AG09309 (cell line): Measurements from ENCODE around the gene EP400.

ENCODE experiments used
- DNase-seq: peaks from one replicate; pipeline ENCODE4 v3.0.0-alpha.2; 2010; ENCODE audit warnings: low read depth
- H3K4me3 ChIP-seq: 2 replicates; pipeline ENCODE4 v1.5.1; 2011; ENCODE audit warnings: mild to moderate bottlenecking, low read depth, low read length, moderate library complexity; ENCODE audit not compliant: control insufficient read depth
- TF ChIP-seq, protein P1 (sequence below): IDR thresholded peaks from 2 replicates; pipeline ENCODE4 v1.5.1; 2011; ENCODE audit warnings: mild to moderate bottlenecking, low read depth, low read length, inconsistent platforms; ENCODE audit not compliant: insufficient read depth, control insufficient read depth; ENCODE audit errors: missing control alignments

The EP400 gene

DNA sequence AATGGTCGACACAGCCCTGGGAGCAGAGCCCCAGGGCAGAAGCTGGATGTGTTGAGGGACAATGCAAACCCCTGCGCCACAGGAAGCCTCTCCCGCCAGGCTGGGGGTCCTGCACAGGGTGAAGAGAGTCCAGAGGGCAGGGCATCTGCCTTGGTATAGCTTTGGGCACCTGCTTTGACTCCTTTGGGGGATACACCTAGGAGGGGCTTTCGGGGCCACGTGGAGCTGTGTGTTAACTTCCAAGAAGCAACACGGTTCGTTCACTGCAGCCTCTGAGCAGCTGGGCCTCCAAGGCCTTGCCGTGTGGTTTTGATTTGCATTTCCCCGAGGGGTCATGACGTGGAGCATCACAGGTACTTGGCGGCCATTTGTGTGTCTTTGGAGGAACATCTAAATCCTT, 26.5 kb upstream of the EP400 start:
- no peak for DNase-seq
- TF ChIP-seq, protein P1, sequence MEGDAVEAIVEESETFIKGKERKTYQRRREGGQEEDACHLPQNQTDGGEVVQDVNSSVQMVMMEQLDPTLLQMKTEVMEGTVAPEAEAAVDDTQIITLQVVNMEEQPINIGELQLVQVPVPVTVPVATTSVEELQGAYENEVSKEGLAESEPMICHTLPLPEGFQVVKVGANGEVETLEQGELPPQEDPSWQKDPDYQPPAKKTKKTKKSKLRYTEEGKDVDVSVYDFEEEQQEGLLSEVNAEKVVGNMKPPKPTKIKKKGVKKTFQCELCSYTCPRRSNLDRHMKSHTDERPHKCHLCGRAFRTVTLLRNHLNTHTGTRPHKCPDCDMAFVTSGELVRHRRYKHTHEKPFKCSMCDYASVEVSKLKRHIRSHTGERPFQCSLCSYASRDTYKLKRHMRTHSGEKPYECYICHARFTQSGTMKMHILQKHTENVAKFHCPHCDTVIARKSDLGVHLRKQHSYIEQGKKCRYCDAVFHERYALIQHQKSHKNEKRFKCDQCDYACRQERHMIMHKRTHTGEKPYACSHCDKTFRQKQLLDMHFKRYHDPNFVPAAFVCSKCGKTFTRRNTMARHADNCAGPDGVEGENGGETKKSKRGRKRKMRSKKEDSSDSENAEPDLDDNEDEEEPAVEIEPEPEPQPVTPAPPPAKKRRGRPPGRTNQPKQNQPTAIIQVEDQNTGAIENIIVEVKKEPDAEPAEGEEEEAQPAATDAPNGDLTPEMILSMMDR, result no peak
- H3K4me3 ChIP-seq, result no peak overlapping the region

DNA sequence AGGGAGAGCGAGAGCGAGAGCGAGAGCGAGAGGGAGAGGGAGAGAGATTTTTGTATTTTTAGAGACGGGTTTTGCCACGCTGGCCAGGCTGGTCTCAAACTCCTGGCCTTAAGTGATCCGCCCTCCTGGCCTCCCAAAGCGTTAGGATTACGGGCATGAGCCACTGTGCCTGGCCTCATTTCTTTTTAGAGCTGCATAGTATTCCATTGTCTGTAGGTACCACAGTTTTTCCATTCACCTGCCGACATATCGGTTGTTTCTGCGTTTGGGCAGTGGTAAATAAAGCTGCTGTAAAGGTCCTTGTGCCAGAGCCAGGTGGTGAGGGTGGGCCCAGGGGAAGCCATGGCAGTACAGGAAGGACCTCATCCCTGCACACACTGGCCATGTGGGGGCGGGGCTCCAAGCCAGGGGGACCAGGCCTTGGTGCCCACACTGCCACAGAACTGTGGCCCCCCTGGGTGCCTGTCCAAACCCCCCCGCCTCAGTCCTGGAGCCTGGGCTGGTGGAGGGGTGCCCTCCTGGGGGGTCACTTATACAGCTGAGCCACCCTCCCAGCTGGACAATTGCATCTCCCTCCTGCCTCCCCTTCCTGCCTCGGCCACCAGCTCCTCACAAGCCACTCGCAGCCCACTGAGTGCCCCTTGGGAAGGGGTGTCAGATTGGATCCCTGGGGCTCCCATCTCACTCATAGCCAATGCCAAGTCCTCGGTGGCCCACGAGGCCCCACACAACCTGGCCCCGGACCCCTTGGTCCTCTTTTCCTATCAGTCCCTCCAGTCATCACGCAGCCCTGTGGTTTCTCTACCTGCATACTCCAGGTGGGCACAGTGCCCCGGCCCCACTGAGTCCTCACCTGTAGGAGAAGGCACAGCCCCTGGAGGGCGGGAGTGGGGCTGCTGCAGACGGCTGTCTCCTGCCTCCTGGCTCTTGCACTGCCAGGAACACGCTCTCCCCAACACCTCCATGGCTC, 22.3 kb upstream of the EP400 start:
- H3K4me3 ChIP-seq, result no peak overlapping the region
- no peak for DNase-seq
- TF ChIP-seq, protein P1, result no peak

DNA sequence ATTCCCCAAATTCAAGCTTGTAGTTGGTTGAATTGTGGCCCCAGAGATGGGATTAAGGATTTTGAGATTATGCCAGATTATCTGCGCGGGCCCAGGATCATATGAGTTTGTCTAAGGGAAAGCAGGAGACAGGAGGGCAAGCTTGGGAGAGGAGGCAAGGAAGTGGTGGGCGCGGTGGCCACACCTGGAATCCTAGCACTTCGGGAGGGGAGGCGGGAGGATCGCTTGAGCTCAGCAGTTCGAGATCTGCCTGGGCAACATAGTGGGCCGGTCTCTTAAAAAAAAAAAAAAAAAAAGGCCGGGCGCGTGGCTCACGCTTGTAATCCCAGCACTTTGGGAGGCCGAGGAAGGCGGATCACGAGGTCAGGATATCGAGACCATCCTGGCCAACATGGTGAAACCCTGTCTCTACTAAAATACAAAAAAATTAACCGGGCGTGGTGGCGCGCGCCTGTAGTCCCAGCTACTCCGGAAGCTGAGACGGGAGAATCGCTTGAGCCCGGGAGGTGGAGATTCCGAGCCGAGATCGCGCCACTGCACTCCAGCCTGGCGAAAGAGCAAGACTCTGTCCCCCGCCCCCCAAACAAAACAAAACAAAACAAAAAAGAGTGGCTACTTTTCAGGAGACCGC, 21.5 kb upstream of the EP400 start:
- DNase-seq, result no peak
- TF ChIP-seq, protein P1, result no peak
- peak overlapping the region; percentile 65 for H3K4me3 ChIP-seq

DNA sequence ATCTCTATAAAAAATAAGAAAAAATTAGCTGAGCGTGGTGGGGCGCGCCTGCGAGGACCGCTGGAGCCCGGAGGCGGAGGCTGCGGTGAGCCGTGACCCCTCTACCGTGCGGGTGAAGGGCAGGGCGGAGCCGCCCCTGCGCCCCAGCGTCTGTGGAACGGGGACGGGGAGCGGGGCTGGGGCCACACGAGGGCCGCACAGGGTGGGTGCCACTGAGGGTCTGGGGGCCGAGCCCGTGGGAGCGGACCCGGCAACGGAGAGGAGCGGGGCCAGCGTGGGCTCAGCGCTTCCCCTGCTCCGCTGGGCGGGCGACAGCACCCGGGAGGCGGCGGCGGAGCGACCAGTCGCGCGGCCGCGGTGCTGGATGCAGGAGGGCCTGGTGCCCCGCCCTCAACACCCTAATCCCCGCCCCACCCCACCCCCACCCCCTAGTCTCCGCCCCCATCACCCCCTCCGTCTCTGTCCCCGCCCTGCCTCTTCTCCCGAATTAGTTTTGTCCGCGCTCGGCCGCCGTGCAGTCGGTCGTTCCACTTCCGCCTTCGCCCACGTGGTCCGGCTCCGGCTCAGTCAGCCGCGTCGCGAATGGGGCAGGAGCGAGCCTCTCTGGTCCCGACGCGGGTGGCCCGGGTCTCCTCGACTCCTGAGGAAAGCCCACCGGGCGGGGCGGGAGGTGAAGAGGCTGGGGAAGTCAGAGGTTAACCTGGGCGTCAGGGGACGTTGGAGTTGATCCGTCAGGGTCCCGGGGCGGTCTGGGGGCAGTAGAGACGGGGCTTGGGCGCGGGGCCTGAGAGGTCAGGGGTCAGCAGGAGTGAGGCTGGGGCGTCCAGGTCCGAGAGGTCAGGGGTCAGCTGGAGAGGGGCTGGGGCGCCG, 20.8 kb upstream of the EP400 start, which contains the start of gene PUS1:
TSS of gene PUS1 (plus strand) at position 566 of the 870 bp plus-strand sequence. CDS start 447 bp downstream, outside the sequence.
- TF ChIP-seq, protein P1, result no peak
- DNase-seq, result peak; percentile 64
- H3K4me3 ChIP-seq, result peak within 1 kb of the TSS; percentile 94

DNA sequence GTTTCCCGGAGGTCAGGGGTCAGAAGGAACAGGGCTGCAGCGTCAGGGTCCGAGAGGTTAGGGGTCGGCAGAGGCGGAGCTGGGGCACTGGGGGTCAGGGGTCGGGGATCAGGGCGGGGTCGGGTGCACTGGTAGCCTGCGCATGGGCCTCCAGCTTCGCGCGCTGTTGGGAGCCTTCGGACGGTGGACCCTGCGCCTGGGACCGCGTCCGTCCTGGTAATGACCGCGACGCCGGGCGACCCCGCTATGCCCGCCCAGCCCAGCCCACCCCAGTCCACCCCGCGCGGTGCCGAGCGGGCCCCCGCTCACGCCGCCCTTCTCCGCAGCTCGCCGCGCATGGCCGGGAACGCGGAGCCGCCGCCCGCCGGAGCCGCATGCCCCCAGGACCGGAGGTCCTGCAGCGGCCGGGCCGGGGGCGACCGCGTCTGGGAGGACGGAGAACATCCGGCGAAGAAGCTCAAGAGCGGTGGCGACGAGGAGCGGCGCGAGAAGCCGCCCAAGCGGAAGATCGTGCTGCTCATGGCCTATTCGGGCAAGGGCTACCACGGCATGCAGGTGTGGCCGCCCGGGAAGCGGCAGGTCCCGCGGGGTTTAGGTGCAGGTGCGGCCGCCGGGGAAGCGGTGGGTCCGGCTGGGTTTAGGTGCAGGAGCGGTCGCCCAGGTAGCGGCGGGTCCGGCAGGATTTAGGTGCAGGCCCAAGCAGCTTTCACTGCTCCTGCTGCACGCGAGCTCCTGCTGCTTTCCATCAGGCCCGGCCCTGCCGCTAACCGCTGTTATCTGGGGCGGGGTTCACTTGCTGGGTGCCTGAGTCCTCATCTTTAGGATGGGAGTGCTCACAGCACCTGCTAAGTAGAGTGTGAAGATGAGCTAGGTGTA, 19.9 kb upstream of the EP400 start:
- H3K4me3 ChIP-seq, result peak overlapping the region; percentile 94
- DNase-seq, result no peak
- TF ChIP-seq, protein P1, result no peak
